Smooth muscle cell (in vitro differentiated cells): ENCODE data around the gene NRF1. TPM values are rescaled to one million over a fixed set of nuclear protein-coding genes. Genes with fewer than 3 reads are reported as not detected.
A peak's percentile ranks its signal among the peaks of the same experiment; 100 is the strongest.

Experiments used
- DNase-seq: peaks from one replicate; lab custom pipeline; 2025; ENCODE audit not compliant: unreplicated experiment; lab: John Stamatoyannopoulos, UW
- H2AFZ ChIP-seq: fragments of 200-600 bp; sonication (generic); 2 replicates; pipeline ENCODE4 v1.6.0; 2016; ENCODE audit warnings: antibody characterized with exemption, low read depth, mild to moderate bottlenecking
- H3F3A ChIP-seq: fragments of 200-600 bp; sonication (generic); 2 replicates; pipeline ENCODE4 v1.6.0; 2017; ENCODE audit warnings: antibody characterized with exemption, low read depth
- H3K27ac ChIP-seq: fragments of 200-600 bp; sonication (generic); 2 replicates; pipeline ENCODE4 v1.5.1; 2016; ENCODE audit warnings: low read depth, mild to moderate bottlenecking
- H3K27me3 ChIP-seq: fragments of 200-600 bp; sonication (generic); 2 replicates; pipeline ENCODE4 v1.6.1; 2016; ENCODE audit warnings: low read depth, mild to moderate bottlenecking
- H3K36me3 ChIP-seq: fragments of 200-600 bp; sonication (generic); 2 replicates; pipeline ENCODE4 v1.5.1; 2016; ENCODE audit warnings: low read depth
- H3K4me1 ChIP-seq: fragments of 200-600 bp; sonication (generic); 2 replicates; pipeline ENCODE4 v1.5.1; 2016; ENCODE audit warnings: low read depth
- H3K4me2 ChIP-seq: fragments of 200-600 bp; sonication (generic); 2 replicates; pipeline ENCODE4 v1.6.0; 2016; ENCODE audit warnings: mild to moderate bottlenecking
- H3K4me3 ChIP-seq: fragments of 200-600 bp; sonication (generic); 2 replicates; pipeline ENCODE4 v1.5.1; 2016; ENCODE audit warnings: mild to moderate bottlenecking
- H3K79me2 ChIP-seq: fragments of 200-600 bp; sonication (generic); 2 replicates; pipeline ENCODE4 v1.6.0; 2016; ENCODE audit warnings: low read depth, mild to moderate bottlenecking
- H3K9ac ChIP-seq: fragments of 200-600 bp; sonication (generic); 2 replicates; pipeline ENCODE4 v1.6.0; 2016; ENCODE audit warnings: low read depth
- H3K9me3 ChIP-seq: fragments of 200-600 bp; sonication (generic); replicated peaks from 2 replicates; pipeline ENCODE4 v1.5.1; 2016; ENCODE audit warnings: low read depth
- H4K20me1 ChIP-seq: fragments of 200-600 bp; sonication (generic); 2 replicates; pipeline ENCODE4 v1.6.0; 2016; ENCODE audit warnings: low read depth
- CTCF ChIP-seq: fragments of 200-600 bp; sonication (generic); IDR thresholded peaks from 2 replicates; pipeline ENCODE4 v1.5.1; 2017; ENCODE audit warnings: borderline replicate concordance, mild to moderate bottlenecking, antibody characterized with exemption; ENCODE audit not compliant: insufficient read depth, poor library complexity, severe bottlenecking
- WGBS: methylation state at CpG from one replicate; pipeline ENCODE4 v1.1.7; 2016; ENCODE audit warnings: low lambda C conversion rate; 5-methylcytosine and 5-hydroxymethylcytosine counted together
- polyA plus RNA-seq: library from polyadenylated mRNA; unstranded; fragments of >200 nt; fragmentation: Nextera tagmentation; extraction: Ambion mirVana; gene quantifications from 2 replicates; pipeline ENCODE4 v1.2.1, GENCODE V29; 2016
- total RNA-seq: library from RNA; depleted of rRNA; stranded (reverse); fragments of >200 nt; gene quantifications from 2 replicates; pipeline ENCODE4 v1.2.3, GENCODE V29; 2014

The NRF1 gene
- total and polyA plus RNA-seq, 2 experiments from 2014 or later, result 8.9 to 13.4 TPM

- no peak for TF ChIP-seq CTCF
- H3K4me3 ChIP-seq, result no peak overlapping the region
- H3K27ac ChIP-seq, result peak overlapping the region; percentile 58
- H4K20me1 ChIP-seq, result peaks cover 23% of the 10 kb centered on the region
- DNase-seq, result no peak
- no peaks in the 10 kb centered on the region for H3K9me3 ChIP-seq
- WGBS, result 81% methylated on average over 2 of the region's 2 CpGs
- no peaks in the 10 kb centered on the region for H3F3A ChIP-seq
- H3K79me2 ChIP-seq, result peaks cover 32% of the 10 kb centered on the region
- H2AFZ ChIP-seq, result no peak overlapping the region
- H3K4me2 ChIP-seq, result no peak overlapping the region
- H3K27me3 ChIP-seq, result no peaks in the 10 kb centered on the region
- H3K9ac ChIP-seq, result no peak overlapping the region
- peaks cover 16% of the 10 kb centered on the region for H3K4me1 ChIP-seq
- H3K36me3 ChIP-seq, result no peaks in the 10 kb centered on the region
Observed at GRCh38 chr7:129609666-129610065, 1.9 kb upstream of the NRF1 start.

GRCh38 chr7:129610709-129611245 lies 743 bp upstream of the NRF1 start:
- no peak for TF ChIP-seq CTCF
- peak overlapping the region; percentile 89 for H3K27ac ChIP-seq
- H3K79me2 ChIP-seq, result peaks cover 43% of the 10 kb centered on the region

GRCh38 chr7:129612112-129613015 lies 844 bp downstream of the NRF1 start:
- TF ChIP-seq CTCF, result peak; percentile 48
- peaks cover 59% of the 10 kb centered on the region for H3K79me2 ChIP-seq
- peak overlapping the region; percentile 86 for H3K9ac ChIP-seq
- H3K36me3 ChIP-seq, result no peaks in the 10 kb centered on the region
- H3K4me2 ChIP-seq, result peak overlapping the region; percentile 86
- no peaks in the 10 kb centered on the region for H3K9me3 ChIP-seq
- H3K4me3 ChIP-seq, result peak overlapping the region; percentile 75
- no peak for DNase-seq
- peaks cover 25% of the 10 kb centered on the region for H3K4me1 ChIP-seq
- H3K27me3 ChIP-seq, result no peaks in the 10 kb centered on the region
- peak overlapping the region; percentile 94 for H2AFZ ChIP-seq
- H3K27ac ChIP-seq, result peak overlapping the region; percentile 89
- H3F3A ChIP-seq, result no peaks in the 10 kb centered on the region
- WGBS, result under 1% methylated on average over 18 of the region's 64 CpGs
- H4K20me1 ChIP-seq, result peaks cover 49% of the 10 kb centered on the region

More at GRCh38 chr7:129610709-129611245, 743 bp upstream of the NRF1 start:
- Histone ChIP-seq H3K4me1 (peaks cover 25% of the 10 kb centered on the region), H3K9me3 (no peaks in the 10 kb centered on the region), H4K20me1 (peaks cover 34% of the 10 kb centered on the region), H3K27me3 (no peaks in the 10 kb centered on the region), H2AFZ (peak overlapping the region; percentile 99), H3F3A (no peaks in the 10 kb centered on the region), H3K4me2 (peak overlapping the region; percentile 86), H3K4me3 (peak overlapping the region; percentile 75), H3K9ac (peak overlapping the region; percentile 94), H3K36me3 (no peaks in the 10 kb centered on the region)
- 17% methylated on average over 17 of the region's 17 CpGs for WGBS
- DNase-seq, result no peak
